GM10266 (cell line): ENCODE measurements around the gene NKX2-3.
A peak's percentile ranks its signal among the peaks of the same experiment; 100 is the strongest.

Experiments used
- DNase-seq: peaks from one replicate; pipeline ENCODE4 v3.0.0; 2012; ENCODE audit errors: extremely low spot score
- CTCF ChIP-seq: IDR thresholded peaks from 2 replicates; pipeline ENCODE4 v1.5.1; 2012; ENCODE audit warnings: mild to moderate bottlenecking, low read depth; ENCODE audit not compliant: control insufficient read depth, insufficient read depth; ENCODE audit errors: missing control alignments

NKX2-3 gene

DNA sequence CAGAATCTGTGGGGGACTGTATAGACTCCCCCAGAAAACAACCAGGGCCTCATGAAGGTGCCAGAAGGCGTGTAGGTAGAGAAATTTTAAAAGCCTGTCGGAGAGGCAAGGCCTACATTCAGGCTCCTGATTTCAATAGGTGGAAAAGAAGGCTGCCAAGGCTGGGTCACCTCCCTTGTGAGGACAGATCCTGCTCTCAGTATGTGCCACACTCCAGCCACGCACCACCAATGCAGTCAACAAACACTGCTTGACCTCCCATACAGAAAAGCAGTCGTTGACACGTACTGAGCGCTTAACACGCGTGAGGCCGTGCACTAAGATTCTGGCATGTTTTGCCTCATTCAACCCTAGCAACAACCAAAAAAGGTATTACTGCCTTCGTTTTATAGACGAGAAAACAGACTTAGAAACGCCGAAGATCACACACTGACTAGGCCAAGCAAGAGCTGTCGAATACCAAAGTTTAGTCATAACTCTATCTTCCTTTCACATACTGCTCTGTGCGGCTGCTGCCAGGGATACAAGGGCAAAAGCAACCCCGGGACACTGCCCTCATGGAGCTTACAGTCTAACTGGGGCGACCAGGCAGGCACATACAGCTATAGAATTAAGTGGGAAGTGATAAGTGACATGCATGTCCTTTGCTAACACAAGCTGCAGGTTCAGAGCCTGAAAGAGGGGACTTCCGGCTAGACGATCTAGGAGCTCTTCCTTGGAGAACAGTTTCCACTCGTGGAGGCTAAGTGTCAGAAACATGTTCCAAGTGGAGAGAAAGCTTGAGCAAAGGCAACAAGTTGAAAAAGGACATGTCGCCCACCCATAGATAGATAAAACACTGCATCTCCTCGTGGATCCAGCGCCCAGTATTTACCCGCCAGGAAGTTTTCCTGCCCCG is 797 bp upstream of the NKX2-3 start:
- no peak for TF ChIP-seq CTCF
- DNase-seq = peak; percentile 21

- DNase-seq = peak; percentile 22
- no peak for TF ChIP-seq CTCF
Observed at GRCh38 chr10:99533496-99534449, 1.0 kb downstream of the NKX2-3 start.

GRCh38 chr10:99534450-99534938 is 1.8 kb downstream of the NKX2-3 start:
- DNase-seq = peak; percentile 16
- no peak for TF ChIP-seq CTCF

DNA sequence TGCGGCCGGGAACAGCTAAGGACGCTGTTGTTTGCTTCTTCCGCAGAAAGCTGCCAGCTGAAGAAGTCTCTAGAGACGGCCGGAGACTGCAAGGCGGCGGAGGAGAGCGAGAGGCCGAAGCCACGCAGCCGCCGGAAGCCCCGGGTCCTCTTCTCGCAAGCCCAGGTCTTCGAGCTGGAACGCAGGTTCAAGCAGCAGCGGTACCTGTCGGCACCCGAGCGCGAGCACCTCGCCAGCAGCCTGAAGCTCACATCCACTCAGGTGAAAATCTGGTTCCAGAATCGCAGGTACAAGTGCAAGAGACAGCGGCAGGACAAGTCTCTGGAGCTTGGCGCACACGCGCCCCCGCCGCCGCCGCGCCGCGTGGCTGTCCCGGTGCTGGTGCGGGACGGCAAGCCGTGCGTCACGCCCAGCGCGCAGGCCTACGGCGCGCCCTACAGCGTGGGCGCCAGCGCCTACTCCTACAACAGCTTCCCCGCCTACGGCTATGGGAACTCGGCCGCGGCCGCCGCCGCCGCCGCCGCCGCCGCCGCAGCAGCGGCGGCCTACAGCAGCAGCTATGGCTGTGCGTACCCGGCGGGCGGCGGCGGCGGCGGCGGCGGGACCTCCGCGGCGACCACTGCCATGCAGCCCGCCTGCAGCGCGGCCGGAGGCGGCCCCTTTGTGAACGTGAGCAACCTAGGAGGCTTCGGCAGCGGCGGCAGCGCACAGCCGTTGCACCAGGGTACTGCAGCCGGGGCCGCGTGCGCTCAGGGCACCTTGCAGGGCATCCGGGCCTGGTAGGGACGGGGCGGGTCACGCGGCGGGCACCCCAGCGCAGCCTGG is 2.4 kb downstream of the NKX2-3 start:
- no peak for TF ChIP-seq CTCF
- peak; percentile 50 for DNase-seq

DNA sequence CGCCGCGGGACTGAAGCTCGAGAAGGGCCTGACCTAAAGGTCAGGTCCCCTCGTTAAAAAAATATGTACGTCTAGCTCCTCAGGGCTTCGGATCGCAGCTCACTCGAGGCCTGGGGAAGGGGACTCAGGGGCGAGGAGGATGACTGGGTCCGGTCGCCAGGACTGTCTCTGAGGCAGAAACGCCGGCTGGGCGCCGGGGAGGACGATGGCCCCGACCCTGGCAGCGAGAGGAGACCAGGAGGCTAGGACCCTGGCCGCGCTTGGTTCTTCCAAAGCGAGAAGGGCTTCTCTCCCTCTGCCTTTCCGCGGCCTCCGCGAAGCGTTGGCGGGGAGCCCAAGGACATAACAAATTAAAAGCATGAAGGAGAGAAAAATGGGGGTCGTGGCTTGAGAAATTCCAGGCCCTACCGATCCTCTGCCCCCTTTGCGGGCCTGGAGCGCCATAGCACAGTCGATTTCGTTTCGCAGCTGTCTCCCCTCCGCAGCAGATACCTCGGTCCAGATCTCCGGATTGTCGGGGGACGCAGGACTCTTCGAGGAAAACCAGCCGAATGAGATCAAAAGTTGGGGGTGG is 3.1 kb downstream of the NKX2-3 start:
- no peak for TF ChIP-seq CTCF
- DNase-seq = peak; percentile 35

DNA sequence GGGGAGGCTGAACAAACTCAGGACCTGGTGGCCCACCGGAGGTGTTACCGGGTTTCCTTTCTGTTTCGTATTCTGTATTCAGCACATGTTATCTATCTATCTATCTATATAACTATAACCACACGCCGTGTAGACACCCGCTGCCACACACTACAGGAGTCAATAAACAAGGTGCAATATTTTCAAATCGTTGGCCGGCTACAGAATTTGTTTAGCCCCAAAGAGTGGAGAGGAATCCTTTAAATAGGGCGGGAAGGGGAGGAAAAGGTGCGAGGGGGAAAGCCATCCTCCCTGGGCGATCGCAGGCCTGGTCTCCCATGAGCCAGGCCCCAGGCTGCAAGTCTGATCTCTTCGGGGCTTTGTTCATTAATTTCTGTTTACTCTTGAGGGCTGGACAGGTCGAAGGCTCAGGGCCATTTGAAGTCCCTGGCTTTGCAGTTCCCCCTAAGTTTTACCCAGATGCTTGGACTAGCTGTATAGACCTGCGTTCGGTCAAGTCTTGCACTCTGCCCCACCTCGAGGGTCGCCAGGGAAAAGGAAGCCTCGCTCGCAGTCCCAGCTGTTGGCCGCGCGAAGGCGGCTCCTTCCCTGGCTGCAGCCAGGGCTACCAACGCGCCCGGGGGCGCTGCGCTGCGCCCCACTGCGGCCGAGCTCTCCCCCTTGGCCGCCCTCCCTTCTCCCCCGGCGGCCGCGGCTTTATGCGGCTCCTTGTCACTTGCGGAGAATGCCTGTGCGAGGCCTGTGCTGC is 3.8 kb downstream of the NKX2-3 start:
- no peak for DNase-seq
- no peak for TF ChIP-seq CTCF
